BLaER1 treated with 17β-estradiol and CSF1 and Interleukin-3, amounts not matched to agents 10 nM and 100 nM (cell line): ENCODE data around the gene RLN3.

Experiments used
- H3K27ac ChIP-seq, 11 experiments: shearing (Covaris generic); formaldehyde crosslinking; 2 replicates each; pipeline ENCODE4 v1.8.1; 2022
- H3K27me3 ChIP-seq, 11 experiments: shearing (Covaris generic); formaldehyde crosslinking; 2 replicates each; pipeline ENCODE4 v1.8.1; 2022
- H3K36me3 ChIP-seq, 11 experiments: shearing (Covaris generic); formaldehyde crosslinking; 2 replicates each; pipeline ENCODE4 v1.8.1; 2022
- H3K4me1 ChIP-seq, 10 experiments: shearing (Covaris generic); formaldehyde crosslinking; 2 replicates each; pipeline ENCODE4 v1.8.1; 2022
- H3K4me2 ChIP-seq, 11 experiments: shearing (Covaris generic); formaldehyde crosslinking; 2 replicates each; pipeline ENCODE4 v1.8.1; 2022
- H3K4me3 ChIP-seq, 10 experiments: shearing (Covaris generic); formaldehyde crosslinking; 2 replicates each; pipeline ENCODE4 v1.8.1; 2022
- H3K9ac ChIP-seq, 11 experiments: shearing (Covaris generic); formaldehyde crosslinking; 2 replicates each; pipeline ENCODE4 v1.8.1; 2022
- H3K9me3 ChIP-seq, 11 experiments: shearing (Covaris generic); formaldehyde crosslinking; replicated peaks in 1 of 11; 2 replicates each; pipeline ENCODE4 v1.8.1; 2022
- H4K20me1 ChIP-seq, 11 experiments: shearing (Covaris generic); formaldehyde crosslinking; 2 replicates each; pipeline ENCODE4 v1.8.1; 2022
- Cebpa-rat ChIP-seq, 11 experiments: shearing (Covaris generic); IDR thresholded peaks; 2 replicates each; pipeline ENCODE4 v1.8.1; 2022

The RLN3 gene

GRCh38 chr19:14070268-14071050, 42.5 kb downstream of the RLN3 start:
- no peaks in the 10 kb centered on the region for H3K36me3 ChIP-seq
- H3K4me1 ChIP-seq = peaks cover 12 to 43% (median 36%) of the 10 kb centered on the region in 10 experiments
- H3K4me2 ChIP-seq = no peak overlapping the region
- TF ChIP-seq Cebpa-rat (IDR thresholded peaks at IDR 0.05) = no peak
- H3K27ac ChIP-seq = no peak overlapping the region
- H3K9me3 ChIP-seq = no peaks in the 10 kb centered on the region
- peaks cover 15 to 38% (median 34%) of the 10 kb centered on the region in 11 experiments; a peak in 21 of 22 replicates for H3K27me3 ChIP-seq
- peaks cover 0 to 9% (median 0%) of the 10 kb centered on the region in 11 experiments; a peak in 6 of 22 replicates for H4K20me1 ChIP-seq
- no peak overlapping the region for H3K9ac ChIP-seq
- H3K4me3 ChIP-seq = no peak overlapping the region

GRCh38 chr19:14072535-14073260, 44.8 kb downstream of the RLN3 start, which contains the start of gene MISP3:
TSS of gene MISP3 (plus strand) at chr19:14072786. CDS start at chr19:14073310, 524 bp downstream.
- peak within 1 kb of the TSS; percentile 90 to 100 (median 99) for H3K4me2 ChIP-seq
- H3K9me3 ChIP-seq = no peaks in the 10 kb centered on the region
- TF ChIP-seq Cebpa-rat (IDR thresholded peaks at IDR 0.05) = no peak
- H3K27me3 ChIP-seq = peaks cover 15 to 38% (median 34%) of the 10 kb centered on the region in 11 experiments; a peak in 21 of 22 replicates
- H3K4me1 ChIP-seq = peaks cover 34 to 61% (median 47%) of the 10 kb centered on the region in 10 experiments
- H3K27ac ChIP-seq = peak within 1 kb of the TSS in 6 of 11 experiments; percentile 17 to 55 (median 50); a peak in 10 of 22 replicates
- H3K4me3 ChIP-seq = peak within 1 kb of the TSS; percentile 58 to 87 (median 68)
- peak within 1 kb of the TSS; percentile 48 to 80 (median 72) for H3K9ac ChIP-seq
- peaks cover 0 to 9% (median 0%) of the 10 kb centered on the region in 11 experiments; a peak in 6 of 22 replicates for H4K20me1 ChIP-seq
- H3K36me3 ChIP-seq = no peaks in the 10 kb centered on the region

GRCh38 chr19:14073261-14073924, 45.4 kb downstream of the RLN3 start:
- H3K4me3 ChIP-seq = peak overlapping the region; percentile 58 to 87 (median 68)
- H3K4me1 ChIP-seq = peaks cover 41 to 66% (median 51%) of the 10 kb centered on the region in 10 experiments
- H3K9ac ChIP-seq = peak overlapping the region; percentile 48 to 80 (median 72)
- H3K4me2 ChIP-seq = peak overlapping the region; percentile 90 to 100 (median 99)
- H3K9me3 ChIP-seq = no peaks in the 10 kb centered on the region
- peaks cover 15 to 38% (median 34%) of the 10 kb centered on the region in 11 experiments; a peak in 21 of 22 replicates for H3K27me3 ChIP-seq
- peaks cover 0 to 9% (median 0%) of the 10 kb centered on the region in 11 experiments; a peak in 6 of 22 replicates for H4K20me1 ChIP-seq
- no peak for TF ChIP-seq Cebpa-rat (IDR thresholded peaks at IDR 0.05)
- H3K36me3 ChIP-seq = no peaks in the 10 kb centered on the region
- H3K27ac ChIP-seq = peak overlapping the region in 6 of 11 experiments; percentile 17 to 55 (median 45); a peak in 8 of 22 replicates

GRCh38 chr19:14073925-14074838, 46.2 kb downstream of the RLN3 start:
- Histone ChIP-seq H3K4me3 (peak overlapping the region; percentile 58 to 87 (median 68)), H3K4me1 (peaks cover 48 to 74% (median 56%) of the 10 kb centered on the region in 10 experiments), H3K36me3 (no peaks in the 10 kb centered on the region), H4K20me1 (peaks cover 0 to 9% (median 0%) of the 10 kb centered on the region in 11 experiments; a peak in 6 of 22 replicates), H3K4me2 (peak overlapping the region; percentile 90 to 100 (median 99)), H3K27me3 (peaks cover 15 to 38% (median 34%) of the 10 kb centered on the region in 11 experiments; a peak in 21 of 22 replicates), H3K27ac (peak overlapping the region in 4 of 11 experiments; percentile 17 to 54 (median 45); a peak in 6 of 22 replicates), H3K9me3 (no peaks in the 10 kb centered on the region), H3K9ac (peak overlapping the region; percentile 48 to 80 (median 72))
- TF ChIP-seq Cebpa-rat (IDR thresholded peaks at IDR 0.05) = no peak

GRCh38 chr19:14078411-14078810, 50.5 kb downstream of the RLN3 start:
- Histone ChIP-seq H3K4me1 (peaks cover 47 to 82% (median 69%) of the 10 kb centered on the region in 10 experiments), H3K4me3 (no peak overlapping the region), H4K20me1 (peaks cover 0 to 9% (median 0%) of the 10 kb centered on the region in 11 experiments; a peak in 3 of 22 replicates), H3K9ac (peak overlapping the region in 4 of 11 experiments; percentile 3 to 50 (median 30); a peak in 3 of 22 replicates), H3K9me3 (no peaks in the 10 kb centered on the region), H3K27ac (peak overlapping the region in 4 of 11 experiments; percentile 0 to 64 (median 46); a peak in 5 of 22 replicates), H3K36me3 (no peaks in the 10 kb centered on the region; a peak in 2 of 22 replicates), H3K27me3 (peaks cover 11 to 19% (median 17%) of the 10 kb centered on the region in 11 experiments; a peak in 21 of 22 replicates), H3K4me2 (peak overlapping the region; percentile 25 to 94 (median 58))
- TF ChIP-seq Cebpa-rat (IDR thresholded peaks at IDR 0.05) = no peak
